SK-N-SH (cell line): Measurements from ENCODE around the gene SLC16A5. TPM values are rescaled to one million over a fixed set of nuclear protein-coding genes. Genes with fewer than 3 reads are reported as not detected.

Experiments
- CTCF ChIA-PET: fragments of 300-600, 350-600 bp; formaldehyde crosslinking; extraction: SDS; loops from one replicate; lab custom pipeline; 2021; lab: Yijun Ruan, JAX
- POLR2A ChIA-PET: fragments of 350-600 bp; sonication (Branson Sonifier 250); formaldehyde crosslinking; extraction: SDS; loops from one replicate; lab custom pipeline; 2020; ENCODE audit warnings: antibody characterized with exemption, inconsistent platforms; lab: Yijun Ruan, JAX
- DNase-seq: peaks from one replicate; pipeline ENCODE4 v3.0.0; 2012
- H2AFZ ChIP-seq: fragments of 200-600 bp; sonication (generic); 2 replicates; pipeline ENCODE4 v1.8.1; 2016; ENCODE audit warnings: antibody characterized with exemption, mild to moderate bottlenecking, low read depth
- H3F3A ChIP-seq: fragments of 200-600 bp; sonication (generic); replicated peaks from 2 replicates; pipeline ENCODE3; 2016; ENCODE audit warnings: antibody characterized with exemption, mild to moderate bottlenecking; ENCODE audit not compliant: insufficient read depth
- H3K27ac ChIP-seq, 2 experiments: fragments of 200-500 bp in 1 of 2; fragments of 200-600 bp in 1 of 2; sonication (Bioruptor generic) in 1 of 2; sonication (generic), shearing (Covaris generic) in 1 of 2; 2 replicates each; pipeline versions ENCODE4 v1.5.1 to v1.6.1; 2014 to 2016; ENCODE audit warnings: low read depth in 2 of 2, inconsistent platforms in 1 of 2, low read length in 1 of 2, mild to moderate bottlenecking in 1 of 2, mixed read lengths in 1 of 2
- H3K27me3 ChIP-seq: fragments of 200-600 bp; sonication (generic), shearing (Covaris generic); 2 replicates; pipeline ENCODE4 v1.6.1; 2016; ENCODE audit warnings: mixed run types; ENCODE audit not compliant: insufficient read depth
- H3K36me3 ChIP-seq, 2 experiments: fragments of 200-500 bp in 1 of 2; fragments of 200-600 bp in 1 of 2; sonication (Bioruptor generic) in 1 of 2; sonication (generic) in 1 of 2; replicated peaks in 1 of 2; 2 replicates each; pipeline versions ENCODE3 to v1.5.1; 2014 to 2016; ENCODE audit warnings: low read length in 1 of 2, mild to moderate bottlenecking in 1 of 2; ENCODE audit not compliant: insufficient read depth in 2 of 2, control insufficient read depth in 1 of 2
- H3K4me1 ChIP-seq, 2 experiments: fragments of 200-500 bp in 1 of 2; fragments of 200-600 bp in 1 of 2; sonication (Bioruptor generic) in 1 of 2; sonication (generic), shearing (Covaris generic) in 1 of 2; 2 replicates each; pipeline versions ENCODE4 v1.5.1 to v1.6.1; 2014 to 2016; ENCODE audit warnings: low read depth in 1 of 2, low read length in 1 of 2, mixed run types in 1 of 2; ENCODE audit not compliant: insufficient read depth in 2 of 2, control insufficient read depth in 1 of 2
- H3K4me2 ChIP-seq: fragments of 200-600 bp; sonication (generic), shearing (Covaris generic); 2 replicates; pipeline ENCODE4 v1.6.1; 2017; ENCODE audit warnings: mixed run types
- H3K4me3 ChIP-seq, 2 experiments: fragments of 200-500 bp in 1 of 2; fragments of 200-600 bp in 1 of 2; sonication (Bioruptor generic) in 1 of 2; sonication (generic), shearing (Covaris generic) in 1 of 2; 2 replicates each; pipeline versions ENCODE4 v1.5.1 to v1.8.1; 2014 to 2016; ENCODE audit warnings: low read depth in 2 of 2, inconsistent platforms in 1 of 2, low read length in 1 of 2, mild to moderate bottlenecking in 1 of 2, mixed read lengths in 1 of 2, moderate library complexity in 1 of 2
- H3K79me2 ChIP-seq: fragments of 200-600 bp; sonication (generic); 2 replicates; pipeline ENCODE4 v1.8.1; 2017; ENCODE audit warnings: mild to moderate bottlenecking; ENCODE audit not compliant: insufficient read depth
- H3K9ac ChIP-seq: fragments of 200-600 bp; sonication (generic); 2 replicates; pipeline ENCODE4 v1.6.1; 2017; ENCODE audit warnings: mixed run types
- H3K9me2 ChIP-seq: fragments of 200-600 bp; sonication (generic); 2 replicates; pipeline ENCODE4 v1.6.1; 2017; ENCODE audit warnings: mixed run types
- H3K9me3 ChIP-seq: fragments of 200-600 bp; sonication (generic); 2 replicates; pipeline ENCODE4 v1.6.1; 2017; ENCODE audit warnings: mixed run types, mild to moderate bottlenecking, moderate library complexity
- H4K20me1 ChIP-seq: fragments of 200-600 bp; sonication (generic); 2 replicates; pipeline ENCODE4 v1.6.1; 2017; ENCODE audit warnings: mild to moderate bottlenecking, mixed run types; ENCODE audit not compliant: insufficient read depth
- GABPA ChIP-seq: IDR thresholded peaks from 2 replicates; pipeline ENCODE4 v1.4.0; 2012; ENCODE audit warnings: low read depth, mild to moderate bottlenecking
- IRF3 ChIP-seq: fragments of 150-350 bp; IDR thresholded peaks from 2 replicates; pipeline ENCODE4 v1.6.1; 2016; ENCODE audit warnings: mild to moderate bottlenecking, low read depth, low read length
- JUND ChIP-seq: IDR thresholded peaks from 2 replicates; pipeline ENCODE4 v1.4.0; 2012
- MAX ChIP-seq: IDR thresholded peaks from 2 replicates; pipeline ENCODE4 v1.4.0; 2012; ENCODE audit warnings: low read depth
- MXI1 ChIP-seq: IDR thresholded peaks from 2 replicates; pipeline ENCODE4 v1.6.1; 2012; ENCODE audit warnings: mild to moderate bottlenecking, low read depth, low read length, improper control_type of control experiment
- REST ChIP-seq: IDR thresholded peaks from 2 replicates; pipeline ENCODE4 v1.6.1; 2012; ENCODE audit warnings: mild to moderate bottlenecking, low read depth, low read length, moderate library complexity
- RFX5 ChIP-seq: IDR thresholded peaks from 2 replicates; pipeline ENCODE4 v1.6.1; 2012; ENCODE audit warnings: mild to moderate bottlenecking, improper control_type of control experiment, low read length
- USF2 ChIP-seq: fragments of 150-350 bp; IDR thresholded peaks from 2 replicates; pipeline ENCODE4 v1.6.1; 2017; ENCODE audit warnings: antibody characterized with exemption, low read length, low read depth, borderline replicate concordance
- YY1 ChIP-seq: IDR thresholded peaks from 2 replicates; pipeline ENCODE4 v1.4.0; 2012; ENCODE audit warnings: low read depth, mild to moderate bottlenecking
- ZBTB33 ChIP-seq: IDR thresholded peaks from 2 replicates; pipeline ENCODE4 v1.4.0; 2012; ENCODE audit warnings: low read depth, borderline replicate concordance
- WGBS: methylation state at CpG from one replicate; pipeline ENCODE4 v1.1.6; 2017; ENCODE audit warnings: low lambda C conversion rate; 5-methylcytosine and 5-hydroxymethylcytosine counted together
- polyA plus RNA-seq, 3 experiments: library from polyadenylated mRNA; depleted of rRNA; stranded (reverse); fragments of >200 nt; gene quantifications; 2 replicates each; pipeline ENCODE4 v1.2.3, GENCODE V29; 2012

The SLC16A5 gene
- polyA plus RNA-seq, 1 of the 3 experiments (the other 2 are of a cell fraction), result 0.03 TPM

- TF ChIP-seq ZBTB33, result no peak
- no peak for TF ChIP-seq REST
These were observed 12.0 kb upstream of the SLC16A5 start (continued) for GRCh38 chr17:75075597-75076336.

GRCh38 chr17:75077072-75077495, 10.7 kb upstream of the SLC16A5 start:
- Histone ChIP-seq H3K79me2 (no peaks in the 10 kb centered on the region), H3F3A (peaks cover 4% of the 10 kb centered on the region), H3K36me3 (no peaks in the 10 kb centered on the region), H3K4me1 (peaks cover 5 to 18% of the 10 kb centered on the region in 2 experiments; a peak in 3 of 4 replicates), H3K4me2 (no peak overlapping the region), H4K20me1 (no peaks in the 10 kb centered on the region), H2AFZ (no peak overlapping the region), H3K9ac (no peak overlapping the region), H3K9me2 (no peaks in the 10 kb centered on the region), H3K9me3 (no peaks in the 10 kb centered on the region), H3K4me3 (no peak overlapping the region)
- no peak for DNase-seq
- POLR2A ChIA-PET, result no interaction called here
- TF ChIP-seq YY1 (no peak), USF2 (no peak), MAX (no peak), JUND (no peak), IRF3 (no peak), GABPA (no peak), RFX5 (no peak), MXI1 (no peak)
- TF ChIP-seq, all 33 proteins: peak for 0
- CTCF ChIA-PET, result interaction anchor here (0.6 to 1.5 kb wide), 4 partner anchors 14 to 124 kb away, joined by 3 to 4 read pairs (median 3); no protein-coding TSS in a partner anchor
- 92% methylated on average over 26 of the region's 30 CpGs for WGBS
- H3K27ac ChIP-seq, result no peak overlapping the region
- no peaks in the 10 kb centered on the region for H3K27me3 ChIP-seq
